Esophagus muscularis mucosa (tissue), 4 donors: ENCODE measurements around the gene SRSF6.

ENCODE experiments used
- EP300 ChIP-seq: sonication (generic); formaldehyde crosslinking; IDR thresholded peaks from one replicate; pipeline ENCODE4 v1.6.1; 2017; ENCODE audit warnings: antibody characterized with exemption
- POLR2A ChIP-seq: fragments of 450-650 bp; IDR thresholded peaks from one replicate; pipeline ENCODE4 v1.6.1; 2017; ENCODE audit warnings: antibody characterized with exemption, moderate library complexity, mild to moderate bottlenecking, low read depth
- TF ChIP-seq, protein P1 (sequence below), 3 experiments: fragments of 200-600 bp in 2 of 3; fragments of 450-650 bp in 1 of 3; sonication (generic) in 2 of 3; IDR thresholded peaks; one replicate each; pipeline ENCODE4 v1.5.1; 2017 to 2019; ENCODE audit warnings: antibody characterized with exemption in 3 of 3, mild to moderate bottlenecking in 2 of 3, moderate library complexity in 1 of 3

DNA sequence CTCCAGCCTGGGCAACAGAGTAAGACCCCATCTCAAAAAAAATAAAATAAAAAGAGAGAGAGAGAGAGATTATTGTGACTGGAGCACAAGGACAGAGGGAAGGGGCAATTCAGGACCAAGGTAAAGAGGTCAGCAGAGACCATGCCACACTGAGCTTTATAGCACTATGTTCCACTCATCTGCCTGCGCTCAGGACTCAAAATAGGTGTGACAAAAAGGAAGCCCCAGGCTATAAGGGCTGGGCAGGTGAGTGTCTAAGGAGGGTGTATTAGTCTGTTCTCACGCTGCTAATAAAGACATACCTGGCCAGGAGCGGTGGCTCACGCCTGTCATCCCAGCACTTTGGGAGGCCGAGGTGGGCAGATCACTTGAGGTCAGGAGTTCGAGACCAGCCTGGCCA, 23.1 kb upstream of the SRSF6 start:
- TF ChIP-seq EP300 (no peak), POLR2A (no peak)
- TF ChIP-seq, protein P1, sequence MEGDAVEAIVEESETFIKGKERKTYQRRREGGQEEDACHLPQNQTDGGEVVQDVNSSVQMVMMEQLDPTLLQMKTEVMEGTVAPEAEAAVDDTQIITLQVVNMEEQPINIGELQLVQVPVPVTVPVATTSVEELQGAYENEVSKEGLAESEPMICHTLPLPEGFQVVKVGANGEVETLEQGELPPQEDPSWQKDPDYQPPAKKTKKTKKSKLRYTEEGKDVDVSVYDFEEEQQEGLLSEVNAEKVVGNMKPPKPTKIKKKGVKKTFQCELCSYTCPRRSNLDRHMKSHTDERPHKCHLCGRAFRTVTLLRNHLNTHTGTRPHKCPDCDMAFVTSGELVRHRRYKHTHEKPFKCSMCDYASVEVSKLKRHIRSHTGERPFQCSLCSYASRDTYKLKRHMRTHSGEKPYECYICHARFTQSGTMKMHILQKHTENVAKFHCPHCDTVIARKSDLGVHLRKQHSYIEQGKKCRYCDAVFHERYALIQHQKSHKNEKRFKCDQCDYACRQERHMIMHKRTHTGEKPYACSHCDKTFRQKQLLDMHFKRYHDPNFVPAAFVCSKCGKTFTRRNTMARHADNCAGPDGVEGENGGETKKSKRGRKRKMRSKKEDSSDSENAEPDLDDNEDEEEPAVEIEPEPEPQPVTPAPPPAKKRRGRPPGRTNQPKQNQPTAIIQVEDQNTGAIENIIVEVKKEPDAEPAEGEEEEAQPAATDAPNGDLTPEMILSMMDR (IDR thresholded peaks at IDR 0.05) = no peak
